HEK293T (cell line): ENCODE measurements around the gene ZNF317.

Source experiments
- CTCF ChIA-PET: fragments of 350-600 bp; formaldehyde crosslinking; extraction: SDS; loops from one replicate; lab custom pipeline; 2021; ENCODE audit warnings: antibody characterized with exemption, inconsistent platforms; lab: Yijun Ruan, JAX
- POLR2A ChIA-PET: fragments of 350-600 bp; formaldehyde crosslinking; extraction: SDS; loops from one replicate; lab custom pipeline; 2020; ENCODE audit warnings: antibody characterized with exemption, inconsistent platforms; lab: Yijun Ruan, JAX
- DNase-seq: peaks from one replicate; pipeline ENCODE4 v3.0.0; 2012; ENCODE audit warnings: mixed read lengths; ENCODE audit errors: extremely low spot score
- ARNT ChIP-seq: fragments of 450-650 bp; IDR thresholded peaks from 2 replicates; pipeline ENCODE4 v1.6.1; 2017; ENCODE audit warnings: mild to moderate bottlenecking
- BHLHE40 ChIP-seq: fragments of 450-650 bp; IDR thresholded peaks from 2 replicates; pipeline ENCODE4 v1.6.1; 2016; ENCODE audit warnings: mild to moderate bottlenecking, moderate library complexity, borderline replicate concordance
- CTBP1 ChIP-seq: fragments of 450-650 bp; IDR thresholded peaks from 2 replicates; pipeline ENCODE4 v1.6.1; 2016; ENCODE audit warnings: borderline replicate concordance
- ELF4 ChIP-seq: fragments of 450-650 bp; IDR thresholded peaks from 2 replicates; pipeline ENCODE4 v1.6.1; 2017; ENCODE audit warnings: antibody characterized with exemption
- FOXA1 ChIP-seq: fragments of 450-650 bp; IDR thresholded peaks from 2 replicates; pipeline ENCODE4 v1.6.1; 2016; ENCODE audit warnings: mild to moderate bottlenecking
- FOXK2 ChIP-seq: fragments of 450-650 bp; IDR thresholded peaks from 2 replicates; pipeline ENCODE4 v1.6.1; 2016; ENCODE audit warnings: mild to moderate bottlenecking
- FOXM1 ChIP-seq: fragments of 450-650 bp; IDR thresholded peaks from 2 replicates; pipeline ENCODE4 v1.6.1; 2017; ENCODE audit warnings: mild to moderate bottlenecking, borderline replicate concordance
- HDGF ChIP-seq: fragments of 450-650 bp; IDR thresholded peaks from 2 replicates; pipeline ENCODE4 v1.6.1; 2017; ENCODE audit warnings: antibody characterized with exemption, borderline replicate concordance
- L3MBTL2 ChIP-seq: fragments of 450-650 bp; conservative IDR thresholded peaks from 2 replicates; pipeline ENCODE4 v1.6.1; 2016; ENCODE audit warnings: mild to moderate bottlenecking
- LEF1 ChIP-seq: fragments of 450-650 bp; IDR thresholded peaks from 2 replicates; pipeline ENCODE4 v1.6.1; 2017; ENCODE audit warnings: mild to moderate bottlenecking, borderline replicate concordance
- NFRKB ChIP-seq: fragments of 450-650 bp; IDR thresholded peaks from 2 replicates; pipeline ENCODE4 v1.6.1; 2016; ENCODE audit warnings: mild to moderate bottlenecking, moderate library complexity
- SP1 ChIP-seq: fragments of 450-650 bp; IDR thresholded peaks from 2 replicates; pipeline ENCODE4 v1.6.1; 2017
- SUZ12 ChIP-seq: fragments of 450-650 bp; IDR thresholded peaks from 2 replicates; pipeline ENCODE4 v1.6.1; 2016; ENCODE audit warnings: mild to moderate bottlenecking
- TARDBP ChIP-seq: fragments of 450-650 bp; IDR thresholded peaks from 2 replicates; pipeline ENCODE4 v1.6.1; 2016
- ZNF384 ChIP-seq: fragments of 450-650 bp; IDR thresholded peaks from 2 replicates; pipeline ENCODE4 v1.6.1; 2016
- TF ChIP-seq, protein P1 (sequence below): fragments of 450-650 bp; IDR thresholded peaks from 2 replicates; pipeline ENCODE4 v1.6.1; 2016

Gene ZNF317

GRCh38 chr19:9161427-9161826, 21.2 kb downstream of the ZNF317 start:
- no peak for DNase-seq
- ChIA-PET POLR2A (no interaction called here), CTCF (no interaction called here)
- no peak for TF ChIP-seq FOXK2
- no peak for TF ChIP-seq CTBP1
- TF ChIP-seq LEF1: no peak
- TF ChIP-seq FOXA1: no peak
- no peak for TF ChIP-seq BHLHE40
- TF ChIP-seq SUZ12: no peak
- no peak for TF ChIP-seq FOXM1
- no peak for TF ChIP-seq NFRKB
- no peak for TF ChIP-seq ARNT
- no peak for TF ChIP-seq HDGF
- TF ChIP-seq SP1: no peak

DNA sequence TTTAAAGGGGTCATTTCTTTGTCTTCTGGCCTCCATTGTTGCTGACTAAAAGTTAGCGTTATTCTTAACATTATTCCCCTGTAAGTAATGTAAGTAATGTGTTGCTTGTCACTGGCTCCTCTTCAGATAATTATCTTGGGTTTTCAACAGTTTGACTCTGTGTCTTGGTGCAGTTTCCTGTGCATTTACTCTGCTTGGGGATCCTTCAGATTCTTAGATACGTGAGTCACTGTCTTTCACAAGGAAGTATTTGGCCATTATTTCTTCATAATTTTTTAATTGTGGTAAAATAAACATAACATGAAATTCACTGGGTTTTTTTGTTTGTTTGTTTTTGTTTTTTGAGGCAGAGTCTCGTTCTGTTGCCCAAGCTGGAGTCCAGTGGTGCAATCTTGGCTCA, 25.1 kb downstream of the ZNF317 start:
- DNase-seq: no peak
- CTCF ChIA-PET: no interaction called here
- TF ChIP-seq ARNT (no peak), L3MBTL2 (no peak), CTBP1 (no peak), TARDBP (no peak), FOXK2 (no peak), BHLHE40 (no peak), LEF1 (no peak), NFRKB (no peak), SUZ12 (no peak), ELF4 (no peak), FOXM1 (no peak), HDGF (no peak)
- TF ChIP-seq, protein P1, sequence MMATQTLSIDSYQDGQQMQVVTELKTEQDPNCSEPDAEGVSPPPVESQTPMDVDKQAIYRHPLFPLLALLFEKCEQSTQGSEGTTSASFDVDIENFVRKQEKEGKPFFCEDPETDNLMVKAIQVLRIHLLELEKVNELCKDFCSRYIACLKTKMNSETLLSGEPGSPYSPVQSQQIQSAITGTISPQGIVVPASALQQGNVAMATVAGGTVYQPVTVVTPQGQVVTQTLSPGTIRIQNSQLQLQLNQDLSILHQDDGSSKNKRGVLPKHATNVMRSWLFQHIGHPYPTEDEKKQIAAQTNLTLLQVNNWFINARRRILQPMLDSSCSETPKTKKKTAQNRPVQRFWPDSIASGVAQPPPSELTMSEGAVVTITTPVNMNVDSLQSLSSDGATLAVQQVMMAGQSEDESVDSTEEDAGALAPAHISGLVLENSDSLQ: no peak
- POLR2A ChIA-PET: no interaction called here

DNA sequence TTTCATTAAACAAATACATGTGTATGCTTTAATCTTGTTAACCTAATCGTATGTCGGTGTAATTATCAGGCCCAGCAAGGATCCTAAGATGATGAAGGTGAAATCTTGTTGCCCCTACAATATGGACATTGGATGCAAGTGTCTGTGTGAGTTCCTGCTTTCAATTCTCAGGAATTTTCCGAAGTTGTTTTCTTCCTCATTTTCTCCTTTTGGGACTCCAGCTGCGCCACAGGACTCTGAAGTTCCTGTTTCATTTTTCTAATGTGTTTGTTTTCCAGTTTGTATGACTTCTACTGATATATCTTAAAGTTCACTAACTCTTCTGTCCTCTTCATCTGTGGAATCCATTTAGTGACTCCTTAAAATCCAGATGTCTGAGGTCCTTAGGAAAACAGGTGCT, 26.6 kb downstream of the ZNF317 start:
- DNase-seq: no peak
- TF ChIP-seq ZNF384: no peak
- no peak for TF ChIP-seq TARDBP
- TF ChIP-seq BHLHE40: no peak
- no peak for TF ChIP-seq FOXK2
- no peak for TF ChIP-seq ARNT
- no peak for TF ChIP-seq ELF4
- no peak for TF ChIP-seq FOXM1
- TF ChIP-seq SUZ12: no peak
- TF ChIP-seq SP1: no peak
- no peak for TF ChIP-seq CTBP1
- no peak for TF ChIP-seq FOXA1
- TF ChIP-seq, protein P1: no peak
- no peak for TF ChIP-seq HDGF
- TF ChIP-seq NFRKB: no peak
- TF ChIP-seq LEF1: no peak
- ChIA-PET POLR2A (no interaction called here), CTCF (no interaction called here)

DNA sequence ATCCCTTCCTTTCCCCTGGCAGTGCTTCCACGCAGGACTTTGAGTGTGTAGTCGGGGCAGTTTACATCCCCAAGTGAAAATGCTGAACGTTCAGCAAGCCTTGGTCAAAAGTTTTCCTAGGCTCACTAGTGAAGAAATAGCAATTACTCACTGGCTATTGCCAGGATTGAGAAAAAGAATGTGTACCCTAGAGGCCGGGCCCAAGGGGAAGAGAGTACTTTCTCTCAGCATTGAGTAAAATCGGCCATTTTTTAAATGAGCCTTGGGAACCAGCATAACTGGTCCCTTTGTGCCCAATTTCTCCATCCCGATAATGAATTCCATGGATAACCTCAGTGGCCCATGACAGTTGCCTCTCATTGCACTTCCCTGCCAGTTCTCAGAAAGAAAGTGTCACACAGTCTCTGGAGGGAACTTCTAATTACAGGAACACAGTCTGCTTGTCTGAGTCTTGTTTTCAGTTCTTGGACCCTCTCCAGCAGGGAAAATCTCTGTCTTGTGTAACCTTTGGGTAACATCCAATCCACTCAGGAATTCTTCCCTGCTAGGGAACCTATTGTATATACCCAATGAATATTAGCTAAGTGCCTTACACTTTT, 31.3 kb downstream of the ZNF317 start:
- ChIA-PET CTCF (no interaction called here), POLR2A (no interaction called here)
- DNase-seq: no peak
- no peak for TF ChIP-seq ZNF384
- TF ChIP-seq FOXM1: no peak
- no peak for TF ChIP-seq SP1
- TF ChIP-seq, protein P1: no peak
- TF ChIP-seq L3MBTL2: no peak
- no peak for TF ChIP-seq BHLHE40
- no peak for TF ChIP-seq CTBP1
- TF ChIP-seq NFRKB: no peak
- no peak for TF ChIP-seq TARDBP
- TF ChIP-seq LEF1: no peak
- TF ChIP-seq ARNT: no peak
- TF ChIP-seq SUZ12: no peak
- TF ChIP-seq FOXK2: no peak
- no peak for TF ChIP-seq FOXA1

DNA sequence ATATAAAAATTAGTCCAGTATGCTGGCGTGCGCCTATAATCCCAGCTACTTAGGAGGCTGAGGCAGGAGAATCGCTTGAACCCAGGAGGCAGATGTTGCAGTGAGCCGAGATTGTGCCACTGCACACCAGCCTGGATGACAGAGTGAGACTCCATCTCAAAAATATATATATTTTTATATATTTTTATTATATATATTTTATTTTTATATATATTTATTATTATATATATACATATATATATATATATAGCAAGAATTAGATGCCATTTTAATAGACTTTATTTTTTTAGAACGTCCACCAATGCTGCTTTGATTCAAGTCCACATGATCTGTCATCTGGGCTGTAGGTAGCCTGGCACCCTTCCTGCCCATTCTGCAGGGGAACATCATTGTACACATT, 35.1 kb downstream of the ZNF317 start:
- ChIA-PET POLR2A (no interaction called here), CTCF (no interaction called here)
- no peak for DNase-seq
- TF ChIP-seq SP1 (no peak), FOXK2 (no peak), FOXM1 (no peak), ELF4 (no peak), SUZ12 (no peak), ARNT (no peak), FOXA1 (no peak)

DNA sequence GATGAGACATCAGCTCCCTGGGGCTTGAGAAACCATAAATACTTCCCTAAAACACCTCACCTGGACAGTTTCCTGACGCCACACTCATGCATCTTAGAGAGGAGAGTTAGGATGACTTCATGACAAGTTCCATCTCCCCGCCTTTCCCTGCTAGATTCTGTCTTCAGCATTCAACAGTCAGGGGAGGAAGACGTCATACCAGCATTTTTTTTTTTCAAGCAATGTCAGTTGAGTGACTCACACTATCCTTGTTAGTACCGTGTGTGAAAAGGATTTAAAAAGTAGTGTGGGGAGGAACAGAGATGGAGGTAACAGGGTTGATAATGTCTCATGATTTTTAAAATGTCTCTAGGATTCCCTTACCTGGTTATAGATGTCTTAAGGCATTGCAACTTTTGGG, 38.7 kb downstream of the ZNF317 start, which contains the start of gene OR7D2:
OR7D2 (plus strand) TSS at position 79 of the 400 bp plus-strand sequence. CDS start 6,803 bp downstream, outside the sequence.
- POLR2A ChIA-PET: no interaction called here
- TF ChIP-seq FOXA1 (no peak), FOXK2 (no peak), L3MBTL2 (no peak), HDGF (no peak), TARDBP (no peak), ARNT (no peak)
- DNase-seq: no peak
- CTCF ChIA-PET: no interaction called here
